IMR-90 (cell line): ENCODE data around the gene TMOD1. TPM values are rescaled to one million over a fixed set of nuclear protein-coding genes. Genes with fewer than 3 reads are reported as not detected.

ENCODE experiments used
- ATAC-seq: fragments of 200-7000 bp; cut with Tn5 transposase; 2 replicates; pipeline ENCODE4 v1.9.1; 2020; ENCODE audit warnings: low read depth, mild to moderate bottlenecking, moderate library complexity
- BruUV-seq: library from RNA; stranded (reverse); fragments of 400-500 nt; replicated peaks from 2 replicates; lab custom pipeline; 2021; lab: Mats Ljungman, UMichigan
- CTCF ChIA-PET: fragments of 300-600 bp; formaldehyde crosslinking; extraction: SDS; loops from one replicate; lab custom pipeline; 2021; ENCODE audit warnings: antibody characterized with exemption; lab: Yijun Ruan, JAX
- POLR2A ChIA-PET: fragments of 300-600 bp; sonication (Branson Sonifier 250); formaldehyde crosslinking; loops from one replicate; lab custom pipeline; 2022; ENCODE audit warnings: antibody characterized with exemption; ENCODE audit not compliant: unreplicated experiment; lab: Charles Lee
- DNase-seq: peaks from one replicate; pipeline ENCODE4 v3.0.0; 2013
- H2AFZ ChIP-seq: replicated peaks from 2 replicates; pipeline ENCODE3; 2013; ENCODE audit warnings: low read length, mild to moderate bottlenecking; ENCODE audit not compliant: poor library complexity
- H2AK5ac ChIP-seq: 2 replicates; pipeline ENCODE4 v1.6.1; 2013; ENCODE audit warnings: low read depth, low read length, inconsistent platforms
- H2AK9ac ChIP-seq: replicated peaks from 2 replicates; pipeline ENCODE3; 2013; ENCODE audit warnings: mild to moderate bottlenecking, low read depth, low read length, moderate library complexity; ENCODE audit not compliant: poor library complexity
- H2BK120ac ChIP-seq: 2 replicates; pipeline ENCODE4 v1.6.1; 2013; ENCODE audit warnings: low read depth, low read length, inconsistent platforms
- H2BK15ac ChIP-seq: 3 replicates; pipeline ENCODE4 v1.6.1; 2013; ENCODE audit warnings: low read depth, low read length, inconsistent platforms
- H2BK20ac ChIP-seq: 2 replicates; pipeline ENCODE4 v1.6.1; 2013; ENCODE audit warnings: low read depth, mild to moderate bottlenecking, inconsistent platforms, low read length, moderate library complexity
- H2BK5ac ChIP-seq: 2 replicates; pipeline ENCODE4 v1.6.1; 2013; ENCODE audit warnings: mild to moderate bottlenecking, low read depth, low read length, inconsistent platforms; ENCODE audit not compliant: poor library complexity, severe bottlenecking
- H3K14ac ChIP-seq: replicated peaks from 2 replicates; pipeline ENCODE4 v1.6.1; 2013; ENCODE audit warnings: low read depth, low read length, inconsistent platforms
- H3K18ac ChIP-seq: 2 replicates; pipeline ENCODE4 v1.6.1; 2013; ENCODE audit warnings: low read depth, low read length, control low read depth
- H3K23ac ChIP-seq: 2 replicates; pipeline ENCODE4 v1.6.1; 2013; ENCODE audit warnings: low read depth, low read length, inconsistent platforms
- H3K27ac ChIP-seq: 2 replicates; pipeline ENCODE4 v1.5.1; 2013; ENCODE audit warnings: mild to moderate bottlenecking, control low read depth, low read length; ENCODE audit not compliant: insufficient read depth
- H3K27me3 ChIP-seq: 2 replicates; pipeline ENCODE4 v1.6.1; 2013; ENCODE audit warnings: low read length; ENCODE audit not compliant: control insufficient read depth, insufficient read depth
- H3K36me3 ChIP-seq: 2 replicates; pipeline ENCODE4 v1.6.1; 2013; ENCODE audit warnings: low read length, mixed read lengths; ENCODE audit not compliant: control insufficient read depth, insufficient read depth
- H3K4ac ChIP-seq: 2 replicates; pipeline ENCODE4 v1.6.1; 2013; ENCODE audit warnings: low read depth, low read length, inconsistent platforms
- H3K4me1 ChIP-seq: 2 replicates; pipeline ENCODE4 v1.6.1; 2013; ENCODE audit warnings: low read length, mixed read lengths; ENCODE audit not compliant: control insufficient read depth, insufficient read depth
- H3K4me2 ChIP-seq: 2 replicates; pipeline ENCODE4 v1.6.1; 2013; ENCODE audit warnings: low read depth, mild to moderate bottlenecking, control low read depth, low read length, moderate library complexity
- H3K4me3 ChIP-seq: 2 replicates; pipeline ENCODE4 v1.5.1; 2013; ENCODE audit warnings: low read depth, mild to moderate bottlenecking, control low read depth, low read length, moderate library complexity; ENCODE audit not compliant: insufficient read depth
- H3K56ac ChIP-seq: 2 replicates; pipeline ENCODE4 v1.6.1; 2013; ENCODE audit warnings: low read length, inconsistent platforms; ENCODE audit not compliant: insufficient read depth; ENCODE audit errors: extremely low read depth
- H3K79me1 ChIP-seq, 2 experiments: 2 replicates each; pipeline ENCODE4 v1.6.1; 2013; ENCODE audit warnings: low read length in 2 of 2, inconsistent platforms in 1 of 2, low read depth in 1 of 2
- H3K9ac ChIP-seq: 2 replicates; pipeline ENCODE4 v1.6.1; 2013; ENCODE audit warnings: low read depth, low read length, control low read depth
- H3K9me1 ChIP-seq: 2 replicates; pipeline ENCODE4 v1.6.1; 2013; ENCODE audit warnings: low read length, inconsistent platforms; ENCODE audit not compliant: insufficient read depth
- H3K9me3 ChIP-seq: 2 replicates; pipeline ENCODE4 v1.6.1; 2013; ENCODE audit warnings: low read length; ENCODE audit not compliant: control insufficient read depth, insufficient read depth
- H4K20me1 ChIP-seq: 2 replicates; pipeline ENCODE4 v1.6.1; 2013; ENCODE audit warnings: low read length, inconsistent platforms; ENCODE audit not compliant: insufficient read depth
- H4K5ac ChIP-seq: 2 replicates; pipeline ENCODE4 v1.6.1; 2013; ENCODE audit warnings: mild to moderate bottlenecking, low read depth, low read length, control low read depth
- H4K8ac ChIP-seq, 2 experiments: 2 replicates each; pipeline ENCODE4 v1.6.1; 2013; ENCODE audit warnings: low read depth in 2 of 2, low read length in 2 of 2, control low read depth in 1 of 2, inconsistent platforms in 1 of 2
- H4K91ac ChIP-seq: 2 replicates; pipeline ENCODE4 v1.6.1; 2013; ENCODE audit warnings: low read depth, low read length, inconsistent platforms; ENCODE audit not compliant: insufficient read depth
- BHLHE40 ChIP-seq: fragments of 150-350 bp; IDR thresholded peaks from 2 replicates; pipeline ENCODE4 v1.6.1; 2016; ENCODE audit warnings: mild to moderate bottlenecking, low read depth, low read length
- CEBPB ChIP-seq: IDR thresholded peaks from 2 replicates; pipeline ENCODE4 v1.6.1; 2012; ENCODE audit warnings: low read depth, low read length, improper control_type of control experiment
- CHD1 ChIP-seq: IDR thresholded peaks from 2 replicates; pipeline ENCODE4 v1.6.1; 2012; ENCODE audit warnings: low read depth, low read length, improper control_type of control experiment
- FOS ChIP-seq: fragments of 150-350 bp; IDR thresholded peaks from 2 replicates; pipeline ENCODE4 v1.6.1; 2016; ENCODE audit warnings: low read depth, low read length
- MAFK ChIP-seq: IDR thresholded peaks from 2 replicates; pipeline ENCODE4 v1.6.1; 2012; ENCODE audit warnings: low read depth, low read length, improper control_type of control experiment
- MAZ ChIP-seq: IDR thresholded peaks from 2 replicates; pipeline ENCODE4 v1.6.1; 2012; ENCODE audit warnings: low read depth, mild to moderate bottlenecking, low read length, improper control_type of control experiment, moderate library complexity, borderline replicate concordance
- POLR2A ChIP-seq: IDR thresholded peaks from 2 replicates; pipeline ENCODE4 v1.6.1; 2012; ENCODE audit warnings: mild to moderate bottlenecking, low read depth, low read length
- RAD21 ChIP-seq: IDR thresholded peaks from 2 replicates; pipeline ENCODE4 v1.6.1; 2012; ENCODE audit warnings: low read length, improper control_type of control experiment
- RFX5 ChIP-seq: IDR thresholded peaks from 2 replicates; pipeline ENCODE4 v1.8.0; 2012; ENCODE audit warnings: low read depth, mild to moderate bottlenecking, low read length, moderate library complexity
- WGBS, 2 experiments: methylation state at CpG; one replicate each; pipeline versions ENCODE4 v1.1.5 to v1.1.7; 2013; ENCODE audit warnings: missing lambda C conversion rate in 2 of 2; ENCODE audit not compliant: insufficient read length in 1 of 2; ENCODE audit errors: extremely low coverage in 2 of 2; 5-methylcytosine and 5-hydroxymethylcytosine counted together
- dilution Hi-C: fragments of 300-500 bp; cut with HindIII; formaldehyde crosslinking; loops from one replicate; pipeline ENCODE4 v1.14.3; 2018; ENCODE audit warnings: low sequenced_read_pairs; ENCODE audit not compliant: unreplicated experiment
- in situ Hi-C: fragments of 300-500 bp; cut with MboI; formaldehyde crosslinking; loops from 3 replicates; pipeline ENCODE4 v1.14.3; 2019; ENCODE audit warnings: low sequenced_read_pairs, inconsistent platforms, mixed read lengths
- intact Hi-C: fragments of 100-400 bp; cut with micrococcal nuclease; formaldehyde crosslinking; loops from 2 replicates; pipeline ENCODE4 v1.10.0; 2022
- polyA plus RNA-seq, 3 experiments: library from polyadenylated mRNA; depleted of rRNA; stranded (reverse); fragments of >200 nt; gene quantifications; 2 replicates each; pipeline ENCODE4 v1.2.3, GENCODE V29; 2012; ENCODE audit warnings: low replicate concordance in 1 of 3
- total RNA-seq: library from RNA; depleted of rRNA; stranded (reverse); fragments of >200 nt; gene quantifications from 2 replicates; pipeline ENCODE4 v1.2.3, GENCODE V29; 2012
- TF ChIP-seq, protein P1 (sequence below): fragments of 150-350 bp; IDR thresholded peaks from 2 replicates; pipeline ENCODE4 v1.6.1; 2017; ENCODE audit warnings: mild to moderate bottlenecking, antibody characterized with exemption, low read length, low read depth
- TF ChIP-seq, protein P2 (sequence below): fragments of 150-350 bp; IDR thresholded peaks from 2 replicates; pipeline ENCODE4 v1.6.1; 2016; ENCODE audit warnings: low read depth, mild to moderate bottlenecking, low read length, moderate library complexity, borderline replicate concordance
- TF ChIP-seq, protein P3 (sequence below): conservative IDR thresholded peaks from 2 replicates; pipeline ENCODE4 v1.5.1; 2012; ENCODE audit warnings: mild to moderate bottlenecking, low read depth, low read length, improper control_type of control experiment

The TMOD1 gene
- total and polyA plus RNA-seq, 2 of the 4 experiments (the other 2 are of a cell fraction): 0.18 to 0.38 TPM

DNA sequence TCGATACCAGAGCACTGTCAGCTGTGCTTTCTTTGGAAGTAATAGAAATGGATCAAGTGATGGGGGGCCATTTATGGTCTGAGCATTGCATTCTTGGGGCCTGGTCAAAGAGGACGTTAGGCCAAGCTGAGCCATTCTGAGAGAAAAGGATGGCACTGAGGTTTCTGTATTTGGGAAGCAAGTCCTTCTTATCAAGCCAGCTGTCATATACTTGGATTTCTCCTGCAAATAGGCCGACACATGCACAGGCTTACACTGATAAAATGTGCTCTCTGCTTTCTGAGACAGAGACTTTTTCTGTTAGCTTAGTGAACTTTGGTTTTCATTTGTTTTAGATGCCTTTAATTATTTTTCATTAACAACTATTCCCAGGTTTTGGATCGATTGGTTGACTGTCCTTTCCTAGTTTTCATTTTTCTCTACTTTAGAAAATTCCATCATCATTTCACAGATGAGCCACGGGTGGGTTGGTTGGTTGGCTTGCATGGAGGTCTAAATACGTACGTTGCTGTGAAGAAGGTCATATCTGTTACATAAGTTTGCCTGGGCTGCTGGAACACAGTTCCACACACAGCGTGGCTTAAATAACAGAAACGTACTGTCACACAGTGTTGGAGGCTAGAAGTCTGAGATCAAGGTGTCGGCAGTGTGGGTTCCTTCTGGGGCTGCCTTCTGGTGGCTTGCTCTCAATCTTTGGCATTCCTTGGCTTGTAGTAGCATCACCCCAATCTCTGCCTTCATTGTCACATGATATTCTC lies 20.3 kb downstream of the TMOD1 start:
- dilution Hi-C loops: no loop called here
- H3K14ac ChIP-seq: no peak overlapping the region
- ChIA-PET CTCF (no interaction called here), POLR2A (no interaction called here)
- peaks cover 16% of the 10 kb centered on the region for H3K9me1 ChIP-seq
- TF ChIP-seq MAZ: no peak
- TF ChIP-seq RAD21: no peak
- TF ChIP-seq FOS: no peak
- no peak for TF ChIP-seq RFX5
- no peak for TF ChIP-seq MAFK
- TF ChIP-seq BHLHE40: no peak
- TF ChIP-seq POLR2A: no peak
- TF ChIP-seq, protein P1, sequence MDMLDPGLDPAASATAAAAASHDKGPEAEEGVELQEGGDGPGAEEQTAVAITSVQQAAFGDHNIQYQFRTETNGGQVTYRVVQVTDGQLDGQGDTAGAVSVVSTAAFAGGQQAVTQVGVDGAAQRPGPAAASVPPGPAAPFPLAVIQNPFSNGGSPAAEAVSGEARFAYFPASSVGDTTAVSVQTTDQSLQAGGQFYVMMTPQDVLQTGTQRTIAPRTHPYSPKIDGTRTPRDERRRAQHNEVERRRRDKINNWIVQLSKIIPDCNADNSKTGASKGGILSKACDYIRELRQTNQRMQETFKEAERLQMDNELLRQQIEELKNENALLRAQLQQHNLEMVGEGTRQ: no peak
- TF ChIP-seq CEBPB: no peak
- no peak for TF ChIP-seq CHD1
- TF ChIP-seq, protein P2, sequence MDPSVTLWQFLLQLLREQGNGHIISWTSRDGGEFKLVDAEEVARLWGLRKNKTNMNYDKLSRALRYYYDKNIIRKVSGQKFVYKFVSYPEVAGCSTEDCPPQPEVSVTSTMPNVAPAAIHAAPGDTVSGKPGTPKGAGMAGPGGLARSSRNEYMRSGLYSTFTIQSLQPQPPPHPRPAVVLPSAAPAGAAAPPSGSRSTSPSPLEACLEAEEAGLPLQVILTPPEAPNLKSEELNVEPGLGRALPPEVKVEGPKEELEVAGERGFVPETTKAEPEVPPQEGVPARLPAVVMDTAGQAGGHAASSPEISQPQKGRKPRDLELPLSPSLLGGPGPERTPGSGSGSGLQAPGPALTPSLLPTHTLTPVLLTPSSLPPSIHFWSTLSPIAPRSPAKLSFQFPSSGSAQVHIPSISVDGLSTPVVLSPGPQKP: no peak
- TF ChIP-seq, protein P3, sequence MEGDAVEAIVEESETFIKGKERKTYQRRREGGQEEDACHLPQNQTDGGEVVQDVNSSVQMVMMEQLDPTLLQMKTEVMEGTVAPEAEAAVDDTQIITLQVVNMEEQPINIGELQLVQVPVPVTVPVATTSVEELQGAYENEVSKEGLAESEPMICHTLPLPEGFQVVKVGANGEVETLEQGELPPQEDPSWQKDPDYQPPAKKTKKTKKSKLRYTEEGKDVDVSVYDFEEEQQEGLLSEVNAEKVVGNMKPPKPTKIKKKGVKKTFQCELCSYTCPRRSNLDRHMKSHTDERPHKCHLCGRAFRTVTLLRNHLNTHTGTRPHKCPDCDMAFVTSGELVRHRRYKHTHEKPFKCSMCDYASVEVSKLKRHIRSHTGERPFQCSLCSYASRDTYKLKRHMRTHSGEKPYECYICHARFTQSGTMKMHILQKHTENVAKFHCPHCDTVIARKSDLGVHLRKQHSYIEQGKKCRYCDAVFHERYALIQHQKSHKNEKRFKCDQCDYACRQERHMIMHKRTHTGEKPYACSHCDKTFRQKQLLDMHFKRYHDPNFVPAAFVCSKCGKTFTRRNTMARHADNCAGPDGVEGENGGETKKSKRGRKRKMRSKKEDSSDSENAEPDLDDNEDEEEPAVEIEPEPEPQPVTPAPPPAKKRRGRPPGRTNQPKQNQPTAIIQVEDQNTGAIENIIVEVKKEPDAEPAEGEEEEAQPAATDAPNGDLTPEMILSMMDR: no peak
- no TSS peak for BruUV-seq
- H3K27me3 ChIP-seq: no peaks in the 10 kb centered on the region
- WGBS, 2 experiments: 94% methylated on average over 3 of the region's 10 CpGs; no CpG with 5 or more reads in 1 of the 2 experiments
- H2AFZ ChIP-seq: no peak overlapping the region
- no peak overlapping the region for H3K27ac ChIP-seq
- H3K79me1 ChIP-seq: no peaks in the 10 kb centered on the region
- H2BK15ac ChIP-seq: no peak overlapping the region
- H2BK5ac ChIP-seq: no peak overlapping the region
- H3K4me2 ChIP-seq: no peak overlapping the region
- no peak overlapping the region for H2BK120ac ChIP-seq
- H3K9ac ChIP-seq: no peak overlapping the region
- no peak overlapping the region for H2BK20ac ChIP-seq
- no peak overlapping the region for H2AK5ac ChIP-seq
- no peak overlapping the region for H3K4ac ChIP-seq
- DNase-seq: no peak
- no peak overlapping the region for H3K23ac ChIP-seq
- H3K4me1 ChIP-seq: peaks cover 7% of the 10 kb centered on the region; the same call in 1 of the 2 replicates
- H2AK9ac ChIP-seq: no peak overlapping the region
- intact Hi-C loops: no loop called here
- no peaks in the 10 kb centered on the region for H3K9me3 ChIP-seq
- no peak overlapping the region for H3K18ac ChIP-seq
- H4K5ac ChIP-seq: no peak overlapping the region
- H4K20me1 ChIP-seq: 0 out of 2 replicates have a peak, but pooled peaks cover 6% of the 10 kb centered on the region
- H3K4me3 ChIP-seq: no peak overlapping the region
- H3K36me3 ChIP-seq: peaks cover 3% of the 10 kb centered on the region; the same call in 1 of the 2 replicates
- no peak overlapping the region for H4K8ac ChIP-seq
- H3K56ac ChIP-seq: no peak overlapping the region
- no peak for ATAC-seq
- in situ Hi-C loops: no loop called here
- H4K91ac ChIP-seq: no peak overlapping the region; the same call in 1 of the 2 replicates
